Peyer's patch (tissue), 4 donors: ENCODE data around the gene EML4.

Experiments
- CTCF ChIP-seq, 6 experiments: fragments of 450-650 bp in 4 of 6; fragments of 200-600 bp in 2 of 6; sonication (generic) in 1 of 6; IDR thresholded peaks; one replicate each; pipeline ENCODE4 v1.5.1; 2017 to 2019; ENCODE audit warnings: antibody characterized with exemption in 6 of 6, mild to moderate bottlenecking in 3 of 6, moderate library complexity in 1 of 6
- POLR2A ChIP-seq, 2 donors: fragments of 450-650 bp; IDR thresholded peaks; one replicate each; pipeline ENCODE4 v1.5.1; 2017; ENCODE audit warnings: antibody characterized with exemption in 2 of 2, mild to moderate bottlenecking in 2 of 2, moderate library complexity in 2 of 2

- TF ChIP-seq CTCF (IDR thresholded peaks at IDR 0.05) (no peak), POLR2A (IDR thresholded peaks at IDR 0.05) (no peak)
These were observed 17.2 kb downstream of the EML4 start for GRCh38 chr2:42186366-42186765.
